Upper lobe of right lung (tissue), 1 donor: ENCODE results near the gene ZNF3. TPM values are rescaled to one million over a fixed set of nuclear protein-coding genes. Genes with fewer than 3 reads are reported as not detected.

ENCODE experiments used
- ATAC-seq: fragments of 200-7000 bp; cut with Tn5 transposase; one replicate; pipeline ENCODE4 v1.9.1; 2020; ENCODE audit warnings: mild to moderate bottlenecking, moderate library complexity
- DNase-seq: peaks from one replicate; pipeline ENCODE4 v3.0.0-alpha.2; 2020
- H3K27ac ChIP-seq: fragments of 200-600 bp; one replicate; pipeline ENCODE4 v1.8.0; 2022
- H3K27me3 ChIP-seq: fragments of 200-600 bp; one replicate; pipeline ENCODE4 v1.8.0; 2022; ENCODE audit warnings: mild to moderate bottlenecking
- H3K36me3 ChIP-seq: fragments of 200-600 bp; one replicate; pipeline ENCODE4 v1.8.0; 2022
- H3K4me1 ChIP-seq: fragments of 200-600 bp; one replicate; pipeline ENCODE4 v1.8.0; 2022
- H3K4me3 ChIP-seq: fragments of 200-600 bp; one replicate; pipeline ENCODE4 v1.8.0; 2022; ENCODE audit warnings: mild to moderate bottlenecking
- H3K9me3 ChIP-seq: fragments of 200-600 bp; one replicate; pipeline ENCODE4 v1.8.0; 2022
- CTCF ChIP-seq: fragments of 200-600 bp; IDR thresholded peaks from one replicate; pipeline ENCODE4 v1.8.0; 2022; ENCODE audit warnings: antibody characterized with exemption
- intact Hi-C: fragments of 100-400 bp; cut with DNase I; formaldehyde crosslinking; loops from one replicate; pipeline ENCODE4 v1.11.0; 2022
- total RNA-seq: library from RNA; stranded (reverse); fragmentation: NEBNext Ultra II Directional; extraction: Animal tissue kit (Norgen Biotek cat#: 25700); gene quantifications from one replicate; pipeline ENCODE4 v1.2.1, GENCODE V29; 2021
- donor health status: DM: no; HTN: yes; CAD: no; lungs with severe emphysema.

ZNF3 gene
- total RNA-seq, 1 donor from 2014 or later: 22.4 TPM

- ATAC-seq (no peak), DNase-seq (no peak)
- Histone ChIP-seq H3K4me3 (peak overlapping the region; percentile 88), H3K9me3 (no peaks in the 10 kb centered on the region), H3K36me3 (peaks cover 31% of the 10 kb centered on the region), H3K27me3 (no peaks in the 10 kb centered on the region), H3K4me1 (peaks cover 13% of the 10 kb centered on the region), H3K27ac (peak overlapping the region; percentile 94)
- no peak for TF ChIP-seq CTCF
- intact Hi-C loops: no loop called here
These were observed 6.6 kb upstream of the ZNF3 start for GRCh38 chr7:100088095-100088620.

- Histone ChIP-seq H3K27me3 (no peaks in the 10 kb centered on the region), H3K4me1 (peaks cover 20% of the 10 kb centered on the region), H3K4me3 (no peak overlapping the region), H3K27ac (no peak overlapping the region), H3K36me3 (peaks cover 22% of the 10 kb centered on the region), H3K9me3 (no peaks in the 10 kb centered on the region)
- ATAC-seq: no peak
- TF ChIP-seq CTCF: no peak
- DNase-seq: no peak
- intact Hi-C loops: no loop called here
These were observed 5.7 kb upstream of the ZNF3 start for GRCh38 chr7:100087055-100087750.

GRCh38 chr7:100085515-100085914, 4.0 kb upstream of the ZNF3 start:
- DNase-seq (no peak), ATAC-seq (no peak)
- Histone ChIP-seq H3K27me3 (no peaks in the 10 kb centered on the region), H3K27ac (no peak overlapping the region), H3K4me1 (peaks cover 23% of the 10 kb centered on the region), H3K9me3 (no peaks in the 10 kb centered on the region), H3K4me3 (no peak overlapping the region), H3K36me3 (peaks cover 5% of the 10 kb centered on the region)
- intact Hi-C loops: no loop called here
- TF ChIP-seq CTCF: no peak

GRCh38 chr7:100082978-100083377, 1.5 kb upstream of the ZNF3 start:
- DNase-seq (no peak), ATAC-seq (no peak)
- peaks cover 17% of the 10 kb centered on the region for H3K4me1 ChIP-seq
- no peak for TF ChIP-seq CTCF
- peaks cover 17% of the 10 kb centered on the region for H3K36me3 ChIP-seq
- no peaks in the 10 kb centered on the region for H3K27me3 ChIP-seq
- no peaks in the 10 kb centered on the region for H3K9me3 ChIP-seq
- peak overlapping the region; percentile 17 for H3K27ac ChIP-seq
- intact Hi-C loops: no loop called here
- no peak overlapping the region for H3K4me3 ChIP-seq

GRCh38 chr7:100080907-100081534, 502 bp downstream of the ZNF3 start:
- Histone ChIP-seq H3K36me3 (peaks cover 37% of the 10 kb centered on the region), H3K9me3 (no peaks in the 10 kb centered on the region), H3K27me3 (no peaks in the 10 kb centered on the region), H3K27ac (peak overlapping the region; percentile 94), H3K4me1 (peaks cover 15% of the 10 kb centered on the region), H3K4me3 (peak overlapping the region; percentile 99)
- no peak for DNase-seq
- intact Hi-C loops: no loop called here
- ATAC-seq: peak; percentile 40
- no peak for TF ChIP-seq CTCF
